Skin epidermis (tissue), 12 donors: Measurements from ENCODE around the gene TMEM151B.
A peak's percentile ranks its signal among the peaks of the same experiment; 100 is the strongest.

Source experiments
- H3K27ac ChIP-seq, 21 experiments: fragments of 200-600 bp; sonication (generic) in 11 of 21; one replicate each; pipeline ENCODE4 v1.5.0; 2020; ENCODE audit warnings: mild to moderate bottlenecking in 3 of 21, inconsistent platforms in 2 of 21, moderate library complexity in 2 of 21
- H3K4me3 ChIP-seq, 7 experiments: fragments of 200-600 bp; sonication (generic) in 2 of 7; one replicate each; pipeline ENCODE4 v1.5.0; 2020; ENCODE audit warnings: inconsistent platforms in 2 of 7, mild to moderate bottlenecking in 2 of 7, moderate library complexity in 1 of 7

The TMEM151B gene

GRCh38 chr6:44294832-44295791 lies 24.9 kb downstream of the TMEM151B start:
- H3K27ac ChIP-seq, result no peak overlapping the region
- no peak overlapping the region for H3K4me3 ChIP-seq

- peak overlapping the region; percentile 17 to 46 (median 23) for H3K4me3 ChIP-seq
- H3K27ac ChIP-seq, result no peak overlapping the region
These were observed 27.1 kb downstream of the TMEM151B start for GRCh38 chr6:44297063-44298038.

- H3K4me3 ChIP-seq, result peak overlapping the region in 2 of 7 experiments; percentile 17 to 44
- H3K27ac ChIP-seq, result no peak overlapping the region
These were observed 28.0 kb downstream of the TMEM151B start for GRCh38 chr6:44298055-44298803.

GRCh38 chr6:44298864-44299263 lies 28.6 kb downstream of the TMEM151B start:
- Histone ChIP-seq H3K27ac (no peak overlapping the region), H3K4me3 (no peak overlapping the region)

- Histone ChIP-seq H3K27ac (no peak overlapping the region), H3K4me3 (no peak overlapping the region)
These were observed 30.1 kb downstream of the TMEM151B start for GRCh38 chr6:44300292-44300823.

- Histone ChIP-seq H3K27ac (no peak overlapping the region), H3K4me3 (no peak overlapping the region)
These were observed 30.9 kb downstream of the TMEM151B start for GRCh38 chr6:44301106-44301505.

GRCh38 chr6:44301782-44302564 lies 31.7 kb downstream of the TMEM151B start:
- Histone ChIP-seq H3K27ac (no peak overlapping the region), H3K4me3 (no peak overlapping the region)

GRCh38 chr6:44302856-44303255 lies 32.6 kb downstream of the TMEM151B start:
- H3K27ac ChIP-seq, result no peak overlapping the region
- H3K4me3 ChIP-seq, result no peak overlapping the region

- Histone ChIP-seq H3K4me3 (no peak overlapping the region), H3K27ac (no peak overlapping the region)
These were observed 33.6 kb downstream of the TMEM151B start for GRCh38 chr6:44303842-44304241.

GRCh38 chr6:44304282-44305199 lies 34.3 kb downstream of the TMEM151B start:
- H3K4me3 ChIP-seq, result no peak overlapping the region

GRCh38 chr6:44305200-44305725 lies 35.0 kb downstream of the TMEM151B start:
- Histone ChIP-seq H3K4me3 (no peak overlapping the region), H3K27ac (no peak overlapping the region)

More at GRCh38 chr6:44304282-44305199, 34.3 kb downstream of the TMEM151B start:
- H3K27ac ChIP-seq, result no peak overlapping the region

- Histone ChIP-seq H3K27ac (no peak overlapping the region), H3K4me3 (no peak overlapping the region)
These were observed 36.5 kb downstream of the TMEM151B start for GRCh38 chr6:44306710-44307109.

GRCh38 chr6:44307217-44307616 lies 37.0 kb downstream of the TMEM151B start:
- no peak overlapping the region for H3K27ac ChIP-seq
- no peak overlapping the region for H3K4me3 ChIP-seq

- Histone ChIP-seq H3K4me3 (no peak overlapping the region), H3K27ac (no peak overlapping the region)
These were observed 38.8 kb downstream of the TMEM151B start for GRCh38 chr6:44309092-44309491.

GRCh38 chr6:44309631-44310030 lies 39.4 kb downstream of the TMEM151B start:
- no peak overlapping the region for H3K27ac ChIP-seq
- H3K4me3 ChIP-seq, result no peak overlapping the region

GRCh38 chr6:44310241-44310640 lies 40.0 kb downstream of the TMEM151B start:
- H3K4me3 ChIP-seq, result no peak overlapping the region
- no peak overlapping the region for H3K27ac ChIP-seq

GRCh38 chr6:44311304-44311703 lies 41.1 kb downstream of the TMEM151B start:
- H3K27ac ChIP-seq, result peak overlapping the region in 1 of 21 experiments; percentile 26
- no peak overlapping the region for H3K4me3 ChIP-seq
